Right atrium auricular region (tissue), 2 donors: ENCODE results near the gene PAXIP1. TPM values are rescaled to one million over a fixed set of nuclear protein-coding genes. Genes with fewer than 3 reads are reported as not detected.
A peak's percentile ranks its signal among the peaks of the same experiment; 100 is the strongest.

ENCODE experiments used
- DNase-seq: peaks from one replicate; pipeline ENCODE4 v3.0.0-alpha.2; 2019; ENCODE audit warnings: low spot score
- H3K27ac ChIP-seq, 2 donors: fragments of 200-600 bp; sonication (generic); 1 replicate in 1 of 2; 2 replicates in 1 of 2; pipeline ENCODE4 v1.5.1; 2016 to 2019
- H3K27me3 ChIP-seq, 2 donors: fragments of 200-600 bp; sonication (generic); one replicate each; pipeline versions ENCODE4 v1.5.1 to v1.6.0; 2017 to 2019
- H3K36me3 ChIP-seq: fragments of 200-600 bp; sonication (generic); one replicate; pipeline ENCODE4 v1.5.1; 2016
- H3K4me1 ChIP-seq, 2 donors: fragments of 200-600 bp; sonication (generic); one replicate each; pipeline versions ENCODE4 v1.5.1 to v1.6.0; 2017 to 2019
- H3K4me3 ChIP-seq, 2 donors: fragments of 200-600 bp; sonication (generic); 1 replicate in 1 of 2; 2 replicates in 1 of 2; pipeline ENCODE4 v1.5.1; 2017 to 2019; ENCODE audit warnings: mild to moderate bottlenecking in 1 of 2, moderate library complexity in 1 of 2
- H3K9me3 ChIP-seq, 2 donors: fragments of 200-600 bp; sonication (generic); one replicate each; pipeline ENCODE4 v1.5.1; 2019
- CTCF ChIP-seq, 2 donors: fragments of 200-600 bp; sonication (generic); IDR thresholded peaks; one replicate each; pipeline ENCODE4 v1.5.1; 2019; ENCODE audit warnings: antibody characterized with exemption in 2 of 2
- total RNA-seq, 2 donors: library from RNA; depleted of rRNA; stranded (reverse); fragments of >200 nt; gene quantifications; one replicate each; pipeline ENCODE4 v1.1.0, GENCODE V29; 2016

PAXIP1 gene
- total RNA-seq, 2 donors from 2014 or later = 6.2 to 8.2 TPM

GRCh38 chr7:155009570-155010157, 6.7 kb upstream of the PAXIP1 start:
- Histone ChIP-seq H3K27me3 (no peaks in the 10 kb centered on the region), H3K27ac (no peak overlapping the region), H3K4me3 (no peak overlapping the region), H3K9me3 (no peaks in the 10 kb centered on the region), H3K36me3 (no peaks in the 10 kb centered on the region), H3K4me1 (peaks cover 0 to 4% of the 10 kb centered on the region in 2 donors)
- peak in 1 of 2 donors; percentile 31 for TF ChIP-seq CTCF (IDR thresholded peaks at IDR 0.05)
- DNase-seq = no peak

- Histone ChIP-seq H3K27ac (no peak overlapping the region), H3K4me1 (peaks cover 0 to 12% of the 10 kb centered on the region in 2 donors), H3K9me3 (no peaks in the 10 kb centered on the region), H3K4me3 (no peak overlapping the region), H3K27me3 (no peaks in the 10 kb centered on the region), H3K36me3 (no peaks in the 10 kb centered on the region)
- no peak for DNase-seq
- no peak for TF ChIP-seq CTCF (IDR thresholded peaks at IDR 0.05)
Measured at GRCh38 chr7:155007947-155008346, 5.0 kb upstream of the PAXIP1 start.

- DNase-seq = peak; percentile 69
Measured at GRCh38 chr7:155003376-155004214, 671 bp upstream of the PAXIP1 start.

GRCh38 chr7:155002411-155003091, 373 bp downstream of the PAXIP1 start:
- DNase-seq = no peak
- Histone ChIP-seq H3K27ac (peak overlapping the region; percentile 63 to 67), H3K9me3 (no peaks in the 10 kb centered on the region), H3K4me3 (peak overlapping the region; percentile 80 to 93), H3K36me3 (peaks cover 8% of the 10 kb centered on the region), H3K4me1 (peaks cover 0 to 20% of the 10 kb centered on the region in 2 donors), H3K27me3 (no peaks in the 10 kb centered on the region)
- TF ChIP-seq CTCF (IDR thresholded peaks at IDR 0.05) = no peak

More at GRCh38 chr7:155003376-155004214, 671 bp upstream of the PAXIP1 start:
- Histone ChIP-seq H3K27ac (peak overlapping the region; percentile 86 to 93), H3K9me3 (no peaks in the 10 kb centered on the region), H3K4me3 (peak overlapping the region; percentile 80 to 97), H3K36me3 (no peaks in the 10 kb centered on the region), H3K4me1 (peaks cover 0 to 20% of the 10 kb centered on the region in 2 donors), H3K27me3 (no peaks in the 10 kb centered on the region)
- TF ChIP-seq CTCF (IDR thresholded peaks at IDR 0.05) = no peak

- H3K9me3 ChIP-seq = no peaks in the 10 kb centered on the region
- H3K36me3 ChIP-seq = peaks cover 8% of the 10 kb centered on the region
- H3K4me3 ChIP-seq = peak overlapping the region; percentile 80 to 93
- no peak for TF ChIP-seq CTCF (IDR thresholded peaks at IDR 0.05)
- DNase-seq = no peak
- H3K27me3 ChIP-seq = no peaks in the 10 kb centered on the region
- peaks cover 0 to 20% of the 10 kb centered on the region in 2 donors for H3K4me1 ChIP-seq
- peak overlapping the region in 1 of 2 donors; percentile 63 for H3K27ac ChIP-seq
Measured at GRCh38 chr7:155001756-155002410, 1.0 kb downstream of the PAXIP1 start.
